ENCODE results near the gene RALGPS1.

DNA sequence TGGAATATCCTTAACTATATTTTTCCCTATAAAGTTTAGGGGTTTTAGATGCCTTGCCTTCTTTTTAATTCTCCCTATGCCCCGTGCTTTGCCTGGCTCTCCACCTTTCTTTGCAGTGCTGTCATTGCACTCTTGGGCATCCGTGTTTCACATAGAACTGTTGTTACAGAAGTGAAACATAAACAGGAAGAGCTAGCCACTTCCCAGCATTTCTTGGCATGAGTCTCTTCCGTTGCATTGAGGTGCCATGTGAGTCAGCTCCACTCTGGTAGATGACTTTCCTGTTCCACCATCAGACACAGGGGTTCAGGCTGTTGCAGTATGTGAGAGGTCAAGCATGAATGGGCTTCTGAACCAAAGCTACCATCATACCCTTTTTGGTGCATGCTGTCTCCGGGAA is 134.5 kb downstream of the RALGPS1 start:
- TF ChIP-seq, protein P1, sequence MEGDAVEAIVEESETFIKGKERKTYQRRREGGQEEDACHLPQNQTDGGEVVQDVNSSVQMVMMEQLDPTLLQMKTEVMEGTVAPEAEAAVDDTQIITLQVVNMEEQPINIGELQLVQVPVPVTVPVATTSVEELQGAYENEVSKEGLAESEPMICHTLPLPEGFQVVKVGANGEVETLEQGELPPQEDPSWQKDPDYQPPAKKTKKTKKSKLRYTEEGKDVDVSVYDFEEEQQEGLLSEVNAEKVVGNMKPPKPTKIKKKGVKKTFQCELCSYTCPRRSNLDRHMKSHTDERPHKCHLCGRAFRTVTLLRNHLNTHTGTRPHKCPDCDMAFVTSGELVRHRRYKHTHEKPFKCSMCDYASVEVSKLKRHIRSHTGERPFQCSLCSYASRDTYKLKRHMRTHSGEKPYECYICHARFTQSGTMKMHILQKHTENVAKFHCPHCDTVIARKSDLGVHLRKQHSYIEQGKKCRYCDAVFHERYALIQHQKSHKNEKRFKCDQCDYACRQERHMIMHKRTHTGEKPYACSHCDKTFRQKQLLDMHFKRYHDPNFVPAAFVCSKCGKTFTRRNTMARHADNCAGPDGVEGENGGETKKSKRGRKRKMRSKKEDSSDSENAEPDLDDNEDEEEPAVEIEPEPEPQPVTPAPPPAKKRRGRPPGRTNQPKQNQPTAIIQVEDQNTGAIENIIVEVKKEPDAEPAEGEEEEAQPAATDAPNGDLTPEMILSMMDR (conservative IDR thresholded peaks at IDR 0.05 in 1 of 2, IDR thresholded peaks at IDR 0.05 in 1 of 2; ENCODE audit: low read depth in 1 of 2, low read length in 2 of 2): peak in 1 of 2 donors; percentile 54
- TF ChIP-seq EZH2 (IDR thresholded peaks at IDR 0.05; ENCODE audit: low read length, missing control alignments): no peak

Measured in fibroblast of lung (primary cell).